Limb (tissue), 2 donors: Measurements from ENCODE around the gene BCAS1.
"Not testable (repeated sequence)": the region's sequence is repeated elsewhere in the genome, so short reads cannot be mapped to it uniquely, and the experiment has no call there.

ENCODE experiments used
- DNase-seq, 2 donors: peaks; one replicate each; pipeline ENCODE4 v3.0.0-alpha.2; 2016; ENCODE audit errors: extremely low spot score in 2 of 2

BCAS1 gene

GRCh38 chr20:53945478-53945877, 124.9 kb downstream of the BCAS1 start:
- no peak for DNase-seq

- DNase-seq = no peak
Observed at GRCh38 chr20:53944796-53945195, 125.6 kb downstream of the BCAS1 start.

DNA sequence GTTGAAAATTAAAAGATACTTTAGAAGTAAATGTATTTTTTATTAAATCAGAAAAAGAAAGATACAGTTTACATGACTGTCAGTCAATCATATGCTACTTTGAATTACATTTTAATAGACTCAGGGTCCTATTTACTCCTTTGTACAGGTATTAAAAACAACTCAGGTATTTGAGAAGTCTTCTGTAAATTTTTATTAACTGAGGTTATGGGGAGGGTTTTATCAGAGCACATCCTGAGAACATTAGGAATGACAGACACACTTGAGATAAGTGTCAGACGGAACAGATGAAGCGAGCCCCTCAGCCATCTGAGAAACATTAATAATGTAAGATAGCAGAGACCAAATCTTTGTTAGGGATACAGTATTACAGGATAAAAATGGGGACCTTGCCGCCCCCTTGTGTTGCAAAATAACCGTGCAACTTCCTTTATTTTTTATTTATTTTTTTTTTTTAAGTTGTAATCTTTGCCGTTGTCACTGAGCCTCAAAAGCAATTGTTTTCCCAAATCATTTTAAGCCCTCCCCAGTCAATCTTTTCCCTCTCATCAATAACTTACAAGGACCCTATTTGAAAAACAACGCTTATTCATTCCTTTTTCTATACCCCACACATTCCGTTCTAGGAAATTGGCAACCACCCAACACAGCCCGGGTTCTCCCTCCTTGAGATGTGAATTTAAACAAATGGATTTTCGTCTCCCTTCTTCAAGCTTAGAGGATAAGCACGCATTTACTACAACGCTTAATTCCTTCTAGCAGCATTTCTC, 126.7 kb downstream of the BCAS1 start:
- peak; percentile 55 to 57 for DNase-seq

GRCh38 chr20:53942973-53943372, 127.4 kb downstream of the BCAS1 start:
- DNase-seq = no peak

GRCh38 chr20:53942472-53942816, 128.0 kb downstream of the BCAS1 start:
- DNase-seq = no peak

DNA sequence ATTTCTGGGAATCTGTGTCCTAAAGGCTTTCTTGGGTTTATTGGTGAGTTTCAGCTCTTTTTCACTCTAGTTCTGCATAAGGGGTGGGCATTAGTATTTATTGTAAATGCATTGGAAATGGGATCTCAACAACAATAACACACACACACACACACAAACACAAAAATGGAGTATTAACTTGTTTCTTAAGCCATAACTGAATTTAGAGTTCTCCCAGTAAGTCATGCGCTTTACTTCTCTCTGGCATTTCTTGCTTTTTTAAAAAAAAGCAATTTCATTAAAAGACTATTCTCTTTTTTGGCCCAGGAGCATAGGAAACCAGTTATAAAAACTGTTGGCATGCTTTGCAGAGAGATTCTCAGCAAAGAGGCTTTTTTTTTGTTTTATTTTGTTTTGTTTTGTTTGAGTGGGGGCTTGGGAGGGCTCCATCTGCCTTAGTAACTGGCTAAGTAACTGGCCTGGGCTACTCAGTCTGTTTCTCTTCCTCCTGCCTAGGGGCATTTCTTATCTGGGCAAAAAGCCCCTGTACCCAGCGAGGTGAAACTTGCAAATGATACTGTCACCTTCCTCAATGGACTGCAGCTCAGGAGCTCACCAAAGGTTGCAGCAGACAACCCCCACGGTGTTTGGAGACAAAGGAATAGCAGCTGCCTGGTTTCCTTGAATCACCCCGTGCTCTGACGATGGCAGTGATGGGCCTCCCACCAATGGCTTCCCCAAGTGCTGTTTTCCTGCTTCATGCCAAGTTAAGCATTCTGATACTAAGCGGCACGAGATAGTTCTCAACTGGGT, 128.5 kb downstream of the BCAS1 start:
- no peak for DNase-seq

- DNase-seq = no peak
Observed at GRCh38 chr20:53940907-53941545, 129.4 kb downstream of the BCAS1 start.

DNA sequence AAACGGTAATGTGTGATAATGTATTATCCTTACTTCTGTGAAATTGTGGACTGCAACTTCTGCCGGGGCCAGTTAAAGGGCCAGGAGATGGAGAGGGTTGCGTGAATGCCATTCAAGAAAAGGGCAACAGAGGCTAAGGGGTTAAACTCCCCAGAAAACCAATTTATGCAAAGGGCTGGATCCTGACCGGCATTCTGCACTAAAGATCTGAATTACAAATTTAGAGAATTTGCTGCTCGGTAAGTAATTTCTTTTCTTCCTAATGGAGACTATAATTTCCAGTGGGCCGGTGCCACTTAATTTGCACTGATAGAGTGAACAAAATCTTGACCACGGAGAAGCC, 130.1 kb downstream of the BCAS1 start:
- DNase-seq = no peak

- peak; percentile 75 to 84 for DNase-seq
Observed at GRCh38 chr20:53939572-53940359, 130.6 kb downstream of the BCAS1 start.

GRCh38 chr20:53939190-53939571, 131.2 kb downstream of the BCAS1 start:
- DNase-seq = no peak

GRCh38 chr20:53938739-53939138, 131.7 kb downstream of the BCAS1 start:
- DNase-seq = no peak

DNA sequence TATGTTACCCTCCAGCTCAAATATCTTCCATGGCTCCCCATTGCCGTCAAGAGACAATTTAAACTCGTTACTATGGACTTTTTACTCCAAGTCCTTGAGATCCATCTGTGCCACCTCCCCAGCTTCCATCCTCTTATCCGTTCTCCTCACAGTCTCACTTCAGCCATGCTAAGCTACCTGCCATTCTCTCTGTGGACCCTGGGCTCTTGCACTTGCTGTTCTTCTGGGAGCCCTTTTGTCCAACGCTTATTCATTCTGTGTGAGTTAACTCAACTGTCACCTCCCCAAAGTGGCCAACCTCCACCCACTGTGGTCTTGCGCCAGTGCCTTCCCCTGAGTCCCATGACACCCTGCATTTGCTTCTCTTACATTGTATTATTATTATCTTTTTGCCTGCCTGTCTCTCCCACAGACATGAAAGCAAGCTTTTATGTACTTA, 132.4 kb downstream of the BCAS1 start:
- no peak for DNase-seq

GRCh38 chr20:53937339-53937741, 133.1 kb downstream of the BCAS1 start:
- no peak for DNase-seq

DNA sequence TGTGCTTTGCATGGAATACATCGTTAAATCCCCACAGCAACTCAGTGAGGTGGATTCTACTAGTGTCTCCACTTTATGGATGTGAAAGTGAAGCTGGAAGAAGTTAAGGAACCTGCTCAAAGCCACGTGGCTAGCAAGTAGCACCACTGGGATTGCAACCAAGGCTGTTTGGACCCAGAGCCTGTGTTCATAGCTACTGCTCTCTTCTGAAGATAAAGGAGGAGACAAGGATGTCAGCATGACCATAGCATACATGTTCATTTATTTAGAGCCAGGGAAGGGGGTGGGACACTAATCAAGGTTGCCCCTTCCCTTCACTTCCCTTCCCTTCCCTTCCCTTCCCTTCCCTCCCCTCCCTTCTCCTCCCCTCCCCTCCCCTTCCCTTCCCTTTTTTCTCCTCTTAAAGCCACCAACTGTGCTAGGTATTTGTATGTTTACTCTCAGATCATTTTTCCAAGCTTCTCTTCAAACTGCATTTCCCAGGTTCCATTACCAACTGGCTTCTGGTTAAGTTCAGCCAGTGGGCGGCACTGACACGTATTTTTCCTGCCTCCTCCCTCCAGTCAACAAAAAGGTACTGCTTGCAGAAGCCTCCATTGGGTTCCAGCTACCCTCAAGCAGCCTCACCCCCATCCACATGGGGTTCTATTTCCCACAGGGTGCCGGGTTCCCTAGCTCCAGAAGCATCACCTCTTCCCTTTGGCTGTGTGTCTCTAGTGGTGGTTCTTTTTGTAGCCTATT, 134.9 kb downstream of the BCAS1 start:
- DNase-seq = no peak

GRCh38 chr20:53934421-53935343, 135.7 kb downstream of the BCAS1 start:
- no peak for DNase-seq

- DNase-seq = no peak
Observed at GRCh38 chr20:53933232-53933846, 137.1 kb downstream of the BCAS1 start.

DNA sequence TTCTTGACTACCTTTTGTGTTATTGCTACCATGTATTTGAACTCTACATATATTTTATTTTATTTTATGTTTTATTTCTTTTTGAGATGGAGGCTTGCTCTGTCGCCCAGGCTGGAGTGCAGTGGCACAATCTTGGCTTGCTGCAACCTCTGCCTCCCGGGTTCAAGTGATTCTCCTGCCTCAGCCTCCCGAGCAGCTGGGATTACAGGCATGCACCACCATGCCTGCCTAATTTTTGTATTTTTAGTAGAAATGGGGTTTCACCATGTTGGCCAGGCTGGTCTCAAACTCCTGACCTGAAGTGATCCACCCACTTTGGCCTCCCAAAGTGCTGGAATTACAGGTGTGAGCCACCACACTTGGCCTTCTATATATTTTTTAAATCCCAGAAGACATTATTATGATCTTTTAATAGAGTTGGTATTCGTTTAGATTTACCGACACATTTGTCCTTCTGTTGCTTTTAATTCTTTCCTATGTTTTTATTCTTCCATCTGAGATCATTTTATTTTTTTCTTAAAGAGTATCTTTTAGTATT, 137.7 kb downstream of the BCAS1 start:
- not testable (repeated sequence) for DNase-seq

DNA sequence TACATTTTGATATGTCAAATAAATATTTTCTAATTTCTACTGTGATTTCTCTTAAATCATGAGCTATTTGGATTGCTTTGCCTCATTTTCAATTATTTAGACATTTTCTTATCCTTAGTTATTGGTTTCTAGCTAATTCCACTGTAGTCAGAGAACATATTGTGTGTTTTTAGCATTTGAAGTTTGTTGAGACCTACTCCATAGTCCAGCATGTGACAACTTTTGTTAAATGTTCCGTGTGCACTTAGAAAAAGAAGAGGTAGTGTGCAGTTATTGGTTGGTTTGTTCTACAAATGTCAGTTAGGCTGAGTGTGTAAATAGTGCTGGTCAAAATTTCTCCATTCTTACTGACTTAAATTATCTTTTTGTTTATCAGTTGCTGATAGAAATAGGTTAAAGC, 138.8 kb downstream of the BCAS1 start:
- DNase-seq = no peak
